ENCODE data around the gene BHMT. TPM values are rescaled to one million over a fixed set of nuclear protein-coding genes. Genes with fewer than 3 reads are reported as not detected.

BHMT gene
- total RNA-seq, 1 donor from 2014 or later = not detected

DNA sequence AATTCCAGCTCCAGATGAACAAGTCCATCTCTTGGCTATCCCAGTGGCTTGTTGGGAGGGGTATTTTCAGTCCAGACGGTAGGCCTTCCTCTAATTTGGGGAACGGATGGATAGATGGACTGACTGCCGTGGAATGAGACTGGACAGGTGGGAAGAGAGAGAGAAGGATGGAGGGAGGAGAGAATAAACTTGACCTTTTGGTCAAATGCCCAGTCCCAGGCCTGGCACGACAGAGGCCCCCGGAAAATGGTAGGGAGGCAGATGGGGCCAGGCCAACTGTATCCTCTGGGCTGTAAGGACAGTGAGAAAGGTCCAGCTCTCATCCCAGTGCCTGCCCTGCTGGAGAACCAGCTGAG lies 1.1 kb downstream of the BHMT start:
- TF ChIP-seq, protein P1, sequence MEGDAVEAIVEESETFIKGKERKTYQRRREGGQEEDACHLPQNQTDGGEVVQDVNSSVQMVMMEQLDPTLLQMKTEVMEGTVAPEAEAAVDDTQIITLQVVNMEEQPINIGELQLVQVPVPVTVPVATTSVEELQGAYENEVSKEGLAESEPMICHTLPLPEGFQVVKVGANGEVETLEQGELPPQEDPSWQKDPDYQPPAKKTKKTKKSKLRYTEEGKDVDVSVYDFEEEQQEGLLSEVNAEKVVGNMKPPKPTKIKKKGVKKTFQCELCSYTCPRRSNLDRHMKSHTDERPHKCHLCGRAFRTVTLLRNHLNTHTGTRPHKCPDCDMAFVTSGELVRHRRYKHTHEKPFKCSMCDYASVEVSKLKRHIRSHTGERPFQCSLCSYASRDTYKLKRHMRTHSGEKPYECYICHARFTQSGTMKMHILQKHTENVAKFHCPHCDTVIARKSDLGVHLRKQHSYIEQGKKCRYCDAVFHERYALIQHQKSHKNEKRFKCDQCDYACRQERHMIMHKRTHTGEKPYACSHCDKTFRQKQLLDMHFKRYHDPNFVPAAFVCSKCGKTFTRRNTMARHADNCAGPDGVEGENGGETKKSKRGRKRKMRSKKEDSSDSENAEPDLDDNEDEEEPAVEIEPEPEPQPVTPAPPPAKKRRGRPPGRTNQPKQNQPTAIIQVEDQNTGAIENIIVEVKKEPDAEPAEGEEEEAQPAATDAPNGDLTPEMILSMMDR (IDR thresholded peaks at IDR 0.05; ENCODE audit: borderline replicate concordance) = no peak
- intact Hi-C loops (cut with micrococcal nuclease) = loop anchor here (5.0 kb wide), 1 partner anchor 85 kb away; no protein-coding TSS in a partner anchor
- no peaks in the 10 kb centered on the region for H3K9me3 ChIP-seq (replicated peaks)
- H3K27me3 ChIP-seq (ENCODE audit: low read depth) = peaks cover 84% of the 10 kb centered on the region
- DNase-seq = no peak
- H3K4me1 ChIP-seq = peaks cover 18% of the 10 kb centered on the region
- no peaks in the 10 kb centered on the region for H3K36me3 ChIP-seq
- H3K4me3 ChIP-seq = no peak overlapping the region
- H3K27ac ChIP-seq (replicated peaks) = no peak overlapping the region

DNA sequence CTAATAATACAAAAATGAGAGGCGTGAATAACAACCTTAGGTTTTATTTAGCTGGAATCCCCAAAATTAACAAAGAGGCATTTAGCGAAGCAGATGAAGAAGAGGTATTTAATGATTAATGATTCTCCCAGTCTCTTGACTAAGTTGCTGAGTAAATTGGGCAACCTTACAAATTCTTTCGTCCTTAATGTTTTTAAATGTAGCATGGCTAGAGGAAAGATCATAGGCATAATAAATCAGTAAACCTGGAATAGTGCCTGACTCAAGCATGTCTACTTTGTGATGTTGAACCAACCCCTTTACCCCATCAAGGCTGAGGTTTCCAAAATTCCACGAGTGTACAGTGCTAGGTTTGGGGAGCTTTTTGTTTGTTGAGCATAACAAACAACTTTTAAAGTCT lies 7.9 kb downstream of the BHMT start:
- TF ChIP-seq, protein P1 (IDR thresholded peaks at IDR 0.05; ENCODE audit: borderline replicate concordance) = no peak
- DNase-seq = no peak
- no peak overlapping the region for H3K27ac ChIP-seq (replicated peaks)
- no peaks in the 10 kb centered on the region for H3K4me1 ChIP-seq
- H3K9me3 ChIP-seq (replicated peaks) = no peaks in the 10 kb centered on the region
- H3K27me3 ChIP-seq (ENCODE audit: low read depth) = peaks cover 17% of the 10 kb centered on the region
- intact Hi-C loops (cut with micrococcal nuclease) = no loop called here
- H3K4me3 ChIP-seq = no peak overlapping the region
- no peaks in the 10 kb centered on the region for H3K36me3 ChIP-seq

DNA sequence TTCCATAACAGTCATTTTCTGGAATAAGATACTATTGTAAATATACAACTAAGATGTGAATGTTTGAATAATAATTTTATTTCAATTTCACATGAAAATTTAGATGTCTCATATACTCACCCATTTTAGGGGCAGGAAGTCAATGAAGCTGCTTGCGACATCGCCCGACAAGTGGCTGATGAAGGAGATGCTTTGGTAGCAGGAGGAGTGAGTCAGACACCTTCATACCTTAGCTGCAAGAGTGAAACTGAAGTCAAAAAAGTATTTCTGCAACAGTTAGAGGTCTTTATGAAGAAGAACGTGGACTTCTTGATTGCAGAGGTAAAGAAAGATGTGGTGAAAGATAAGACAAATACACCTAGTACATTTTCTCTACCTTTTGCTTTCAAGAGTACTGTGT lies 8.6 kb downstream of the BHMT start:
- Histone ChIP-seq H3K27me3 (ENCODE audit: low read depth) (peaks cover 10% of the 10 kb centered on the region), H3K4me1 (no peaks in the 10 kb centered on the region), H3K4me3 (no peak overlapping the region), H3K27ac (replicated peaks) (no peak overlapping the region), H3K9me3 (replicated peaks) (no peaks in the 10 kb centered on the region), H3K36me3 (no peaks in the 10 kb centered on the region)
- TF ChIP-seq, protein P1 (IDR thresholded peaks at IDR 0.05; ENCODE audit: borderline replicate concordance) = no peak
- intact Hi-C loops (cut with micrococcal nuclease) = no loop called here
- DNase-seq = no peak

DNA sequence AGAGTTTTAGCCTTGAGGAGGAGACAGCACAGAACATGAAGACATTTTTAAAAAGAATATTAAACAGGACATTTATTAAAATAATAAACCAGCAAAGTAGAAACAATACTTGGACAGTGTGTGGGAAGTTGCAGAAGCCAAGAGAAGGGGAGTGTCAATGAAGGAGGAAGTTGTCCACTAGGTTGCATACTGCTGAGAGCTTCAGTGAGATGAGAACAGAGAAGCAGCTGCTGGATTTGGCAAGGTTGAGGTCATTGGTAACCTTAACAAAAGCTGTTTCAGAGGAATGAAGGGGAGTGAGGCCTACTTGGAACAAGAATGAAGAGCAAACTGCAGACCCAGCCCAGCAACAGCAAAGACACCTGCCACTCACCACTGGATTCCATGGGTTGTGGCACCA lies 11.4 kb downstream of the BHMT start:
- no peak for DNase-seq
- Histone ChIP-seq H3K4me3 (no peak overlapping the region), H3K27me3 (ENCODE audit: low read depth) (no peaks in the 10 kb centered on the region), H3K27ac (replicated peaks) (no peak overlapping the region), H3K36me3 (no peaks in the 10 kb centered on the region), H3K4me1 (no peaks in the 10 kb centered on the region), H3K9me3 (replicated peaks) (no peaks in the 10 kb centered on the region)
- intact Hi-C loops (cut with micrococcal nuclease) = no loop called here
- TF ChIP-seq, protein P1 (IDR thresholded peaks at IDR 0.05; ENCODE audit: borderline replicate concordance) = no peak

DNA sequence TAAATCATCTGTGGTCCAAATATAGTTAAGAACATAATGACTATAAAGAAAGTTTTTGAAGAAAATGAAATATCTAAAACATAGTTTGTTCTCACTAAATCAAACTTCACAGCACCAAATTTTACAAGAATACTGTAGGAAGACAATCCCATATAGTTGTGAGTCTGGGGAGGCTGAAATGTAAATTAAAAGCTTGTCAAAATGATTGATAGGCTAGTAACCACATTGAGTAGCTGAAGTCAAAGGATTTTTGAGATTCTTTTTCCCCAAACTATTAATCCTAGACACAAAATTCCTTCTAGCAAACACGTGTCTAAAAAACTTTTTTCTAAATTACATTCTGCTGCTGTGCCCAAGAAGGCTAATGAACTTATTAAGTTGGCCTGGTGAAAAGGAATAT lies 13.0 kb downstream of the BHMT start:
- Histone ChIP-seq H3K9me3 (replicated peaks) (no peaks in the 10 kb centered on the region), H3K27ac (replicated peaks) (no peak overlapping the region), H3K27me3 (ENCODE audit: low read depth) (no peaks in the 10 kb centered on the region), H3K4me3 (no peak overlapping the region), H3K36me3 (no peaks in the 10 kb centered on the region), H3K4me1 (no peaks in the 10 kb centered on the region)
- DNase-seq = no peak
- intact Hi-C loops (cut with micrococcal nuclease) = no loop called here
- TF ChIP-seq, protein P1 (IDR thresholded peaks at IDR 0.05; ENCODE audit: borderline replicate concordance) = no peak

DNA sequence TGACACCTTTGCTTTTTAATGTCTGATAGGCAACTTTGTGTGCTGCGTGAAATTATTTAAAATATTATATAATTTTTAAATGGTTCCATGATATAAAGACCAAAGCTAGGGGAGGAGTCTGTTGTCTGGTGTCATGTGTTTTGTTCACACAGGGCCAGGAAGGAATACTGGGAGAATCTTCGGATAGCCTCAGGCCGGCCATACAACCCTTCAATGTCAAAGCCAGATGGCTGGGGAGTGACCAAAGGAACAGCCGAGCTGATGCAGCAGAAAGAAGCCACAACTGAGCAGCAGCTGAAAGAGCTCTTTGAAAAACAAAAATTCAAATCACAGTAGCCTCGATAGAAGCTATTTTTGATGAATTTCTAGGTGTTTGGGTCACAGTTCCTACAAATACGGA lies 19.2 kb downstream of the BHMT start:
- no peak overlapping the region for H3K27ac ChIP-seq (replicated peaks)
- no peaks in the 10 kb centered on the region for H3K36me3 ChIP-seq
- intact Hi-C loops (cut with micrococcal nuclease) = loop anchor here (5.0 to 10.0 kb wide), 3 partner anchors 108 to 404 kb away; no protein-coding TSS in a partner anchor
- H3K4me1 ChIP-seq = peaks cover 13% of the 10 kb centered on the region
- TF ChIP-seq, protein P1 (IDR thresholded peaks at IDR 0.05; ENCODE audit: borderline replicate concordance) = no peak
- no peak overlapping the region for H3K4me3 ChIP-seq
- no peaks in the 10 kb centered on the region for H3K9me3 ChIP-seq (replicated peaks)
- H3K27me3 ChIP-seq (ENCODE audit: low read depth) = no peaks in the 10 kb centered on the region
- no peak for DNase-seq
